Measurements from ENCODE around the gene DNMBP. TPM values are rescaled to one million over a fixed set of nuclear protein-coding genes. Genes with fewer than 3 reads are reported as not detected.

The DNMBP gene
- total and polyA plus RNA-seq, 2 experiments from 2014 or later: 13.6 to 22.9 TPM

DNA sequence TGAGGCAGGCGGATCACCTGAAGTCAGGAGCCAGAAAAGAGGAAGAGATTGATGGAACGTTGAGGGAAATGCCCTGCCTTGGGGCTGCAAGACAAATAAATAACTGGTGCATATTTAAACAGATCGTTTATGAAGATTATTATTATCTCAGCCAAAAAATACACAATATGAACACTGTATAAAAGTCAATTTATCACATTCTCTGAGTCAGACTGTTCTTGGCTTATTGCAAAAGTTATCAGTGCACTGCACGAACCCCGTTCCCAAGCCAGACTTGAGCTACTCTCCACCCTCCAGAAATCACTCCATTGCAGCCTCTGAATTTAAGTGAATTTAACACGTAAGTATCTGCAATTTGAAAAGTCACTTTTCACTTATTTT is 1.6 kb downstream of the DNMBP start:
- no peaks in the 10 kb centered on the region for H3K9me3 ChIP-seq (ENCODE audit: low read depth)
- peak overlapping the region; percentile 75 for H3K4me3 ChIP-seq
- no peak overlapping the region for H3K27ac ChIP-seq
- H3K36me3 ChIP-seq: no peaks in the 10 kb centered on the region
- no peaks in the 10 kb centered on the region for H3K27me3 ChIP-seq
- DNase-seq (ENCODE audit: low read depth in 1 of 2, low spot score in 1 of 2): peak in 1 of 2 donors; percentile 61
- no peak for TF ChIP-seq CTCF (IDR thresholded peaks at IDR 0.05; ENCODE audit: low read depth, low read length)
- H3K4me1 ChIP-seq (ENCODE audit: low read depth): peaks cover 7% of the 10 kb centered on the region

- peaks cover 7% of the 10 kb centered on the region for H3K4me1 ChIP-seq (ENCODE audit: low read depth)
- no peak overlapping the region for H3K4me3 ChIP-seq
- TF ChIP-seq CTCF (IDR thresholded peaks at IDR 0.05; ENCODE audit: low read depth, low read length): no peak
- no peaks in the 10 kb centered on the region for H3K36me3 ChIP-seq
- no peaks in the 10 kb centered on the region for H3K9me3 ChIP-seq (ENCODE audit: low read depth)
- no peaks in the 10 kb centered on the region for H3K27me3 ChIP-seq
- DNase-seq (ENCODE audit: low read depth in 1 of 2, low spot score in 1 of 2): no peak
- no peak overlapping the region for H3K27ac ChIP-seq
Measured at GRCh38 chr10:100007231-100008141, 2.3 kb downstream of the DNMBP start.

GRCh38 chr10:100006243-100006886 is 3.4 kb downstream of the DNMBP start:
- H3K4me1 ChIP-seq (ENCODE audit: low read depth): peaks cover 10% of the 10 kb centered on the region
- no peaks in the 10 kb centered on the region for H3K9me3 ChIP-seq (ENCODE audit: low read depth)
- no peaks in the 10 kb centered on the region for H3K27me3 ChIP-seq
- no peak overlapping the region for H3K27ac ChIP-seq
- DNase-seq (ENCODE audit: low read depth in 1 of 2, low spot score in 1 of 2): peak in 1 of 2 donors; percentile 91
- H3K36me3 ChIP-seq: no peaks in the 10 kb centered on the region
- H3K4me3 ChIP-seq: no peak overlapping the region
- TF ChIP-seq CTCF (IDR thresholded peaks at IDR 0.05; ENCODE audit: low read depth, low read length): no peak

- Histone ChIP-seq H3K9me3 (ENCODE audit: low read depth) (no peaks in the 10 kb centered on the region), H3K4me1 (ENCODE audit: low read depth) (peaks cover 16% of the 10 kb centered on the region), H3K36me3 (no peaks in the 10 kb centered on the region), H3K27ac (no peak overlapping the region), H3K4me3 (no peak overlapping the region), H3K27me3 (no peaks in the 10 kb centered on the region)
- TF ChIP-seq CTCF (IDR thresholded peaks at IDR 0.05; ENCODE audit: low read depth, low read length): no peak
- DNase-seq (ENCODE audit: low read depth in 1 of 2, low spot score in 1 of 2): no peak
Measured at GRCh38 chr10:100004805-100005510, 4.8 kb downstream of the DNMBP start.

GRCh38 chr10:100000109-100000644 is 9.6 kb downstream of the DNMBP start:
- H3K36me3 ChIP-seq: no peaks in the 10 kb centered on the region
- no peak overlapping the region for H3K4me3 ChIP-seq
- peaks cover 38% of the 10 kb centered on the region for H3K4me1 ChIP-seq (ENCODE audit: low read depth)
- DNase-seq (ENCODE audit: low read depth in 1 of 2, low spot score in 1 of 2): no peak
- H3K27ac ChIP-seq: peak overlapping the region; percentile 90
- TF ChIP-seq CTCF (IDR thresholded peaks at IDR 0.05; ENCODE audit: low read depth, low read length): no peak
- H3K9me3 ChIP-seq (ENCODE audit: low read depth): no peaks in the 10 kb centered on the region
- H3K27me3 ChIP-seq: no peaks in the 10 kb centered on the region

Measured in cardiac muscle cell (in vitro differentiated cells and primary cell).